ENCODE data around the gene ZNF573. TPM values are rescaled to one million over a fixed set of nuclear protein-coding genes. Genes with fewer than 3 reads are reported as not detected.
A peak's percentile ranks its signal among the peaks of the same experiment; 100 is the strongest.

ZNF573 gene
- total and polyA plus RNA-seq, 2 of the 13 experiments (the other 11 are each of a cell fraction or from before 2014, with no cell fraction given), result 3.1 to 9.3 TPM

GRCh38 chr19:37691881-37692504, 87.4 kb downstream of the ZNF573 start (continued):
- no peak for TF ChIP-seq PRDM15 (CRISPR knock-in tag; IDR thresholded peaks at IDR 0.05)
- no peak for TF ChIP-seq ZNF235 (CRISPR knock-in tag; IDR thresholded peaks at IDR 0.05; ENCODE audit: borderline replicate concordance)
- TF ChIP-seq ZSCAN25 (CRISPR knock-in tag; IDR thresholded peaks at IDR 0.05), result peak; percentile 41; the same call in 1 of the 2 replicates
- TF ChIP-seq ZMAT5 (CRISPR knock-in tag; IDR thresholded peaks at IDR 0.05; ENCODE audit: borderline replicate concordance, low read depth), result no peak
- peak; percentile 45; the same call in 1 of the 2 replicates for TF ChIP-seq RAD21 (CRISPR knock-in tag; IDR thresholded peaks at IDR 0.05)
- TF ChIP-seq NFRKB (IDR thresholded peaks at IDR 0.05), result no peak
- TF ChIP-seq ZBTB39 (CRISPR knock-in tag; IDR thresholded peaks at IDR 0.05), result no peak
- TF ChIP-seq MBNL3 (CRISPR knock-in tag; conservative IDR thresholded peaks at IDR 0.05), result no peak
- no peak for TF ChIP-seq ZUFSP (CRISPR knock-in tag; IDR thresholded peaks at IDR 0.05; ENCODE audit: borderline replicate concordance)
- TF ChIP-seq FLYWCH1 (CRISPR knock-in tag; IDR thresholded peaks at IDR 0.05), result peak; percentile 56; the same call in 1 of the 2 replicates
- TF ChIP-seq RARA (CRISPR knock-in tag; IDR thresholded peaks at IDR 0.05), result no peak; the same call in 1 of the 2 replicates
- no peak for TF ChIP-seq PRMT3 (CRISPR knock-in tag; IDR thresholded peaks at IDR 0.05; ENCODE audit: borderline replicate concordance, low read depth)
- peak; percentile 78; the same call in 1 of the 2 replicates for TF ChIP-seq ZNF670 (CRISPR knock-in tag; IDR thresholded peaks at IDR 0.05; ENCODE audit: borderline replicate concordance)
- TF ChIP-seq KLF12 (CRISPR knock-in tag; IDR thresholded peaks at IDR 0.05; ENCODE audit: borderline replicate concordance), result no peak
- TF ChIP-seq, protein P1, sequence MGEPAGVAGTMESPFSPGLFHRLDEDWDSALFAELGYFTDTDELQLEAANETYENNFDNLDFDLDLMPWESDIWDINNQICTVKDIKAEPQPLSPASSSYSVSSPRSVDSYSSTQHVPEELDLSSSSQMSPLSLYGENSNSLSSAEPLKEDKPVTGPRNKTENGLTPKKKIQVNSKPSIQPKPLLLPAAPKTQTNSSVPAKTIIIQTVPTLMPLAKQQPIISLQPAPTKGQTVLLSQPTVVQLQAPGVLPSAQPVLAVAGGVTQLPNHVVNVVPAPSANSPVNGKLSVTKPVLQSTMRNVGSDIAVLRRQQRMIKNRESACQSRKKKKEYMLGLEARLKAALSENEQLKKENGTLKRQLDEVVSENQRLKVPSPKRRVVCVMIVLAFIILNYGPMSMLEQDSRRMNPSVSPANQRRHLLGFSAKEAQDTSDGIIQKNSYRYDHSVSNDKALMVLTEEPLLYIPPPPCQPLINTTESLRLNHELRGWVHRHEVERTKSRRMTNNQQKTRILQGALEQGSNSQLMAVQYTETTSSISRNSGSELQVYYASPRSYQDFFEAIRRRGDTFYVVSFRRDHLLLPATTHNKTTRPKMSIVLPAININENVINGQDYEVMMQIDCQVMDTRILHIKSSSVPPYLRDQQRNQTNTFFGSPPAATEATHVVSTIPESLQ (CRISPR knock-in tag; conservative IDR thresholded peaks at IDR 0.05), result no peak
- no peak for TF ChIP-seq RARG (CRISPR knock-in tag; IDR thresholded peaks at IDR 0.05; ENCODE audit: low read depth)
- TF ChIP-seq RBAK (CRISPR knock-in tag; IDR thresholded peaks at IDR 0.05), result no peak
- TF ChIP-seq ZNF619 (CRISPR knock-in tag; IDR thresholded peaks at IDR 0.05), result no peak
- TF ChIP-seq ZNF124 (CRISPR knock-in tag; IDR thresholded peaks at IDR 0.05), result peak; percentile 91; the same call in 1 of the 2 replicates
- peak; percentile 71; the same call in 1 of the 2 replicates for TF ChIP-seq ZFP1 (CRISPR knock-in tag; IDR thresholded peaks at IDR 0.05)
- TF ChIP-seq ZKSCAN5 (CRISPR knock-in tag; IDR thresholded peaks at IDR 0.05), result no peak

Data from HepG2 (cell line).